GM08714 (cell line): ENCODE measurements around the gene MEOX2.

Source experiments
- H3K4me3 ChIP-seq: fragments of 200-500 bp; sonication (Bioruptor generic); 2 replicates; pipeline ENCODE4 v1.5.1; 2014; ENCODE audit warnings: mild to moderate bottlenecking, low read length, inconsistent platforms
- ZNF274 ChIP-seq: IDR thresholded peaks from 2 replicates; pipeline ENCODE4 v1.6.1; 2012; ENCODE audit warnings: mild to moderate bottlenecking, low read depth, low read length

MEOX2 gene

GRCh38 chr7:15662451-15662850 is 24.0 kb downstream of the MEOX2 start:
- H3K4me3 ChIP-seq: no peak overlapping the region
- TF ChIP-seq ZNF274: no peak

GRCh38 chr7:15658247-15658646 is 28.2 kb downstream of the MEOX2 start:
- no peak for TF ChIP-seq ZNF274
- no peak overlapping the region for H3K4me3 ChIP-seq

GRCh38 chr7:15652776-15653290 is 33.6 kb downstream of the MEOX2 start:
- no peak overlapping the region for H3K4me3 ChIP-seq
- TF ChIP-seq ZNF274: no peak

- no peak for TF ChIP-seq ZNF274
- no peak overlapping the region for H3K4me3 ChIP-seq
Measured at GRCh38 chr7:15651693-15652092, 34.8 kb downstream of the MEOX2 start.

- no peak overlapping the region for H3K4me3 ChIP-seq
- no peak for TF ChIP-seq ZNF274
Measured at GRCh38 chr7:15650787-15651186, 35.7 kb downstream of the MEOX2 start.

GRCh38 chr7:15648461-15648961 is 38.0 kb downstream of the MEOX2 start:
- H3K4me3 ChIP-seq: no peak overlapping the region
- no peak for TF ChIP-seq ZNF274

- TF ChIP-seq ZNF274: no peak
Measured at GRCh38 chr7:15647309-15647708, 39.2 kb downstream of the MEOX2 start.

GRCh38 chr7:15643000-15643705 is 43.3 kb downstream of the MEOX2 start:
- no peak for TF ChIP-seq ZNF274
- H3K4me3 ChIP-seq: no peak overlapping the region

More at GRCh38 chr7:15647309-15647708, 39.2 kb downstream of the MEOX2 start:
- H3K4me3 ChIP-seq: no peak overlapping the region

GRCh38 chr7:15628876-15629275 is 57.6 kb downstream of the MEOX2 start:
- H3K4me3 ChIP-seq: no peak overlapping the region
- no peak for TF ChIP-seq ZNF274

- H3K4me3 ChIP-seq: no peak overlapping the region
- TF ChIP-seq ZNF274: no peak
Measured at GRCh38 chr7:15626041-15626440, 60.4 kb downstream of the MEOX2 start.

GRCh38 chr7:15625466-15625865 is 61.0 kb downstream of the MEOX2 start:
- no peak for TF ChIP-seq ZNF274
- no peak overlapping the region for H3K4me3 ChIP-seq

GRCh38 chr7:15621468-15621867 is 65.0 kb downstream of the MEOX2 start:
- no peak for TF ChIP-seq ZNF274
- no peak overlapping the region for H3K4me3 ChIP-seq

GRCh38 chr7:15620491-15621185 is 65.8 kb downstream of the MEOX2 start:
- H3K4me3 ChIP-seq: no peak overlapping the region
- TF ChIP-seq ZNF274: no peak

GRCh38 chr7:15618275-15618674 is 68.2 kb downstream of the MEOX2 start:
- TF ChIP-seq ZNF274: no peak
- no peak overlapping the region for H3K4me3 ChIP-seq

GRCh38 chr7:15612205-15612604 is 74.3 kb downstream of the MEOX2 start:
- H3K4me3 ChIP-seq: no peak overlapping the region
- TF ChIP-seq ZNF274: no peak

GRCh38 chr7:15610503-15610902 is 76.0 kb downstream of the MEOX2 start:
- TF ChIP-seq ZNF274: no peak

More at GRCh38 chr7:15610503-15610902, 76.0 kb downstream of the MEOX2 start:
- H3K4me3 ChIP-seq: no peak overlapping the region
